Esophagus muscularis mucosa (tissue), 4 donors: Measurements from ENCODE around the gene SLC4A5.

ENCODE experiments used
- CTCF ChIP-seq, 3 experiments: fragments of 200-600 bp in 2 of 3; fragments of 450-650 bp in 1 of 3; sonication (generic) in 2 of 3; IDR thresholded peaks; one replicate each; pipeline ENCODE4 v1.5.1; 2017 to 2019; ENCODE audit warnings: antibody characterized with exemption in 3 of 3, mild to moderate bottlenecking in 2 of 3, moderate library complexity in 1 of 3
- EP300 ChIP-seq: sonication (generic); formaldehyde crosslinking; IDR thresholded peaks from one replicate; pipeline ENCODE4 v1.6.1; 2017; ENCODE audit warnings: antibody characterized with exemption
- POLR2A ChIP-seq: fragments of 450-650 bp; IDR thresholded peaks from one replicate; pipeline ENCODE4 v1.6.1; 2017; ENCODE audit warnings: antibody characterized with exemption, moderate library complexity, mild to moderate bottlenecking, low read depth
- POLR2AphosphoS5 ChIP-seq, 2 donors: sonication (generic); formaldehyde crosslinking; IDR thresholded peaks; one replicate each; pipeline ENCODE4 v1.6.1; 2017; ENCODE audit warnings: antibody characterized with exemption in 2 of 2

GRCh38 chr2:74328074-74328473 lies 15.1 kb downstream of the SLC4A5 start:
- TF ChIP-seq CTCF (IDR thresholded peaks at IDR 0.05): no peak
- TF ChIP-seq POLR2A: no peak
- TF ChIP-seq EP300: no peak
- no peak for TF ChIP-seq POLR2AphosphoS5 (IDR thresholded peaks at IDR 0.05)
